Transverse colon (tissue), 4 donors: Measurements from ENCODE around the gene ACOX2.

Source experiments
- CTCF ChIP-seq, 5 experiments: fragments of 200-600 bp in 3 of 5; fragments of 450-650 bp in 2 of 5; sonication (generic) in 3 of 5; IDR thresholded peaks; 1 replicate in 2 of 5; 2 replicates in 3 of 5; pipeline ENCODE4 v1.5.1; 2016 to 2017; ENCODE audit warnings: antibody characterized with exemption in 5 of 5, inconsistent platforms in 3 of 5, mild to moderate bottlenecking in 2 of 5, moderate library complexity in 1 of 5
- POLR2AphosphoS5 ChIP-seq, 3 donors: sonication (generic); formaldehyde crosslinking; IDR thresholded peaks; one replicate each; pipeline ENCODE4 v1.6.1; 2016; ENCODE audit warnings: antibody characterized with exemption in 3 of 3

- TF ChIP-seq CTCF (IDR thresholded peaks at IDR 0.05) (no peak), POLR2AphosphoS5 (IDR thresholded peaks at IDR 0.05) (no peak)
Measured at GRCh38 chr3:58556001-58556400, 19.0 kb upstream of the ACOX2 start.
